HG02973 (cell line): ENCODE data around the gene PEMT.

Source experiments
- ATAC-seq: cut with Tn5 transposase; IDR thresholded peaks from one replicate; pipeline ENCODE4 v1.9.1; 2021; ENCODE audit warnings: moderate library complexity; ENCODE audit not compliant: unreplicated experiment

PEMT gene

DNA sequence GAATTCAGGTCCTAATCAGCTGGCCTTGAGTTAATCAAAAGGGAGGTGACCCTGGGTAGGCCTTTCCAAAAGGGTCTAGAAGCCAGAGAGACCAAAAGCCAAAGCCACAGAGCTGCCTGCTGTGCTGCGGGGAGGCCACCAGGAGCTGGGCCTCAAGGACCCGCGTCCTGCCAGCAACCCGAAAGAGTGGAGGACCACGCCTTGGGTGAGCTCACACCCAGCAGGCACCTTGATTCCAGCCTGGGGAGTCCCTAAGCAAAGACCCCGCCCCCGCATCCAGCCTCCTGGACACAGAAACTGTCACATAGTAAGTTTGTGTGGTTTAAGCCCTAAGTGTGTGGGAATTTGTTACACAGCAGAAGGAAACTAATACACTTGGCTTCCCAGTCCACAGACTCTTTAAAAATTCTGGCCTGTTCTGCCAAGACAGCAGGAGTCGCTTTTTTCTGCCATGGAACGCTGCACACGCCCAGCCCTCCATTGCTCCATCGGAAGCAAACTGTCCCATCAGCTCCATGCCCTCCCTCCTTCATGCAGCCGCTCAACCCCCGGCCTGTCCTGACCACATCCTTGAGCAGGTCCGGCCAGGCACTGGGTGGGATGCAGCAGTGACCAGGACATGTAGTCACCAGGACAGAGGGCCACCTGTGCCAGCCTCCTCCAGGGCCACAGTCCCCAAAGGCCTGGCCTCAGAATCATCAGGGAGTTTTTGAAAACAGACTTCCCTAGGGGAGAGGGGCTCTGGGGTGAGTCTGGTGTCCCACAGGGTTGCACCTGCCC is 74.4 kb downstream of the PEMT start:
- no peak for ATAC-seq

DNA sequence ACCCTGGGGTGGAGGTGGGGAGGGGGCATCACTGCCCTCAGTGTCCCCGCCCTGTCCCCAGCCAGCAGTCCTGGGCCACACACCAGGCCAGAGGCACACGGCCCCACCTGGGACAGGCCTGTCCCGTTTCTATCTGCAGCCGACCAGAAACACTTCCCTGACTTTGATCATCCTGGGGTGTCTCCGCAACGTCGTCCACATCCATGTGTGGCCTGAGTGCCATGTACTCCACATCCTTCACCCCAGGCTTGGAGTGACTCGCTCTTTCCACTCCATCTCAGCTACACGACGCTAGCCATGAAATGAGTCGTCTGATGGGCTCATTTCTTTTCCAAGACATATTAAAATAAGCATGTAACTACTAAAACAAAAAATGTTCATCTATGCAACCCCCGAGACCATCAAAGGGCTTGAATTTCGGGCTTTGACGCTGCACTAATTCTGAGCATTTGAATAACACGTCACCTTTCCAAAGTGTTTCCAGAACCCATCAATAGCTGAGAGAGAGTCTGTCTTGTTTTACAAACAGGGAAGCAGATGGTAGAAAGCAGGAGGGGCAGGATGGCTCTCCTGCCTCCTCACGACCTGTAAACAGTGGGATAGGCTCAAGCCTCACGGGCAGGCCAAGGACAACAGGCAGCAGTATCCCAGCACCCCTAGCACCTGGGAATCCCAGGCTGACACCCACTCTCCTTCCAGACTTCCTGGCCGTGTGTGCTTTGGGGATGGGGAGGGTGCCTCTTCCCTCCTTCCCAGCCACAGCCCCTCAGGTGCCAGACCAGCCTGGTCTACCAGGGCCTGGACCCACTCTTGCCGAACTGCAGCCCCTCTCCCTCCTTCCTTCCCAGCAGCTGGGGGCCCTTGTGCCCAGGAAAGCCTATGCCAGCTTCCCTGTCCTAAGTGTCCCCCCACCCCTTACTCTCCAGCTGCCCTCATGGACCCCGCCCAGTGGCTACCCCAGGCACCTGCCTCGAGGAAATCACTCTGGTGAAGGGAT is 75.3 kb downstream of the PEMT start:
- ATAC-seq, result no peak

GRCh38 chr17:17514993-17515933 is 76.2 kb downstream of the PEMT start:
- ATAC-seq, result no peak

- no peak for ATAC-seq
Measured at GRCh38 chr17:17514361-17514992, 77.0 kb downstream of the PEMT start.

- ATAC-seq, result no peak
Measured at GRCh38 chr17:17513626-17514025, 77.9 kb downstream of the PEMT start.

DNA sequence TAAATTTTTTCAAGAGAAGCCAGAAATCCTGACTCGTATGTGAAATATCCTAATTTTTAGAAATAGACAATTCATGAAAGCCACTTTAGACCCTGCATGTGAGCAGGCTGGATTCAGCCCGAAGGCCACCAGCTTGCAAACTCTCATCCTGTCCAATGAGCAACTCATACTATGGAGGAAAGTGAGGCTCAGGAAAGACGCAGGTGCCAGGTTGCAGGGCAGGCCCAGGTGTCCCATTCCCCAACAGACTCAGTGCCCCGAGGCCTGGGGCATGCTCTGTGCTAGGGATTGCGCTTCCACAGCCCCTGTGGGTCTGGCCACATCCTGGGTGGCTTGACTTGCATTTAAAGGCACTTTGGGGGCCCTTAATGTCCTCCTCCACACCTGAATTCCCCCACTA is 78.6 kb downstream of the PEMT start:
- ATAC-seq, result no peak

- no peak for ATAC-seq
Measured at GRCh38 chr17:17511881-17512858, 79.3 kb downstream of the PEMT start.

DNA sequence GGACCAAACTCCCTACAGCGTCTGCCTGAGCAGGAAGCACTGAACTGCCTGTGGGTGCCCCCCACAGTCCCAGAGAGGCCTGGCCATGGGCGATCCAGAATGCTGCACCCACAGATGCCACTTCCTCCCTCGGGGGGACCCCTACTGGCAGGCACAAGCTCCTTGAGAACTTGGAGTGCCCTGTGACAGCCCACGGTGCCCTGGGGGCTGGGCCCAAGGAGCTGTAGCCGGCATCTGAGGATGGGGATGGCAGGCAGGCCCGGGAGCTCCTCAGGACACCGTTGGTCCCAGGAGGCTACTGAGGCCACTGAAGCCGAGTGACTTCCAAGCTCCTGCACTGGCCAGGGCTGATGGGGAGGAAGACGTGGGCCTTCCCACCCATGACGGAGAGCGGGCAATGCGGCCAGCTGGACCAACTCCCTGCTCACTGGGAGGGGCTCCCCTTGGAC is 80.2 kb downstream of the PEMT start:
- no peak for ATAC-seq

DNA sequence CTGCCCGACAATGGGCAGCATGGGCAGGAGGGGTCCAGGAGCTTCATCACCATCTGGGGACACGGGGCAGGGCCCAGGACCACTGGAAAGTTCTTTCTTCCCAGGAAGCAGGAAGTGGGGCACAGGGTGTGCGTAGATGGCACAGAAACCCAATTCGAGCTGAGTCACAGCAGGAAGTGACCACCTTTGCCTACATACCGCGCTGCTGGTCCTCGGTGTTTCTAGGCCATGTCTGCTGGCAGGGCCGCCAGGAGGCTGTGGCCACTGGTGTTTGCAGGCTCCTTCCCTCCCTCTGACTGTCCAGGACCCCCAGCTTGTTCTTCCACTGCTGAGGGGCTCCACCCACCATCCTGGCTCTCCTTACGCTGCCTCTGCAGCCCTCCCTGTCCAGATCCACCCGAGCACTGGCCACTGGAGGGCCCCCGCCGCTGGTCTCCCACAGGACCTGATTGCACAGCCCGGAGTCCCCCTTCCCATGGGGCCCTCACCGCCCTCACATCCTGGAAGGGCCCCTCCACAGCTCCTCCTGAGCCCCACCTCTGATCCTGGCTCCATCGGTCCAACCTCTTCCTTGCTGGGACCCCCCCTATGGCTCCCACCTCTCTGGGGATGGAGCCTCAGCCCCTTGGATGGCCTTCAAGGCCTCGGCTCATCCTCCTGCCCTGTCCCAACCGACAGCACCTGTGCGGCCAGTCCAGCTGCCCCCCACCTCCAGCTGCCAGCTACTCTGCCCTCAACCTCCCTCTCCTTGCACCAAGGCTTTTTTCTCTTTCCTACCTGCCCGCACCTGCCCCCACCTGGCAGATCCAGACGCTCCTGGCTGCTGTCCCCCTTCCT is 80.8 kb downstream of the PEMT start:
- no peak for ATAC-seq

DNA sequence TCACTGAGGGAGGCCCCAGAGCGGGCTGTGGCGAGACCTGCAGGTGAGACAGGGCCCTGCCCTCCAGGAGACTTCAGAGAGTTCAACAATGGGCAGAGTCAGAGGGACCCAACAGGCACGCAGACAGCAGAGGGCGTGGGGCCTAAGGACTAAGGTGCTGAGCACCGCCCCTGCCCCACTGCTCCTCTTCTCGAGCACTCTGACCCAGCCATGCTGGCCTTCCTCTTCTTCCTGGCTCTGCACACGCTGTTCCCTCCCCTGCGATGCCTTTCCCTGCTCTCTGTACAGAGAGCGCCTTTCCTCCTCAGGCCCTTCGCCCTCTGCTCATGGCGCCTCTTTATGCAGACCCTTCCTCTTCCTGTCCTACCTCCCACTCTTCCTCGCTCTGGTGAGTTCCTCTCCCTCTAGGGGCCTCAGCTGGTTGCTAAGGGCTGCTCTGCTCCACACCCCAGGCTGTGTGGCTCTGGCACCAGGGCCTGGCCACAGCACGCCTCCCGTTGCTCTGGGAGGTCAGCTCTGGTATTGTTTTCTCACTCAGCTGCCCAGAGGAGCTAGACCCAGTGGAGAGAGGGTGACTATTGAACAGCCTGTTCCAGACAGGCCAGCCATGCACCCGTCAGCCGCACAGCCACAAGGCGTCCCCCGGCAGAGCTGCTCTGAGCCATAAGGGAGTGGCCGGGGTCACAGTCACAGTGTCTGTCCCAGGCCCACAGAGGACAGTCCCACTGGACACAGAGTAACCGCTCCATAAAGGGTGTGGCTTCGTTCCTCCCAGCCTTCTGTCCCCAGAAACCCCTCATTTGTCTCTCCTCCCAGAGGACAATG is 81.7 kb downstream of the PEMT start:
- no peak for ATAC-seq

GRCh38 chr17:17508646-17509591 is 82.6 kb downstream of the PEMT start:
- ATAC-seq, result no peak

DNA sequence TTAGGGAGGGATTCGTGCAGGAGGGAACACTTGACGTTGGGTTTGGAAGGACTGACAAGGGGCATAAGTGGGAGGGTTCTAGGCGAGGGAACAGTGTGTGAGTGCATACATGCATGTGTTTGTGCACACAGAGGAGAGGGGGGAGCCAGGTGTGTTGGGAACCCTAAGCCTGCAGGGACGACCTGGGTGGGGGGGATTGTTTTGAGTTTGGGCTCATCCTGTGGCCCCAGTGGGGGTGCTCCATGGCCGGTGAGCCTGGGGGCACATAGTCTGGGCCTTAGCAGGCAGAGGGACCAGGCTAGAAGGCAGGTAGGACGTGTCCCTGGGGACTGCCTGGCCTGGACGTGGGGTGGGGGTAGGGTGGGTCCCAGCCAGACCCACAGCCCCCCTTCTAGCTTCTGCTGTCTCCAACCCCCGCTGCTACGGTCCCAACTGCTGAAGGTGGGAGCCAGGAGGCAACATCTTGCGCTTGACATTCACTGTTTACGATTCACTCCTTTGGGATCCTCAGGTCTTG is 83.4 kb downstream of the PEMT start:
- ATAC-seq, result no peak

DNA sequence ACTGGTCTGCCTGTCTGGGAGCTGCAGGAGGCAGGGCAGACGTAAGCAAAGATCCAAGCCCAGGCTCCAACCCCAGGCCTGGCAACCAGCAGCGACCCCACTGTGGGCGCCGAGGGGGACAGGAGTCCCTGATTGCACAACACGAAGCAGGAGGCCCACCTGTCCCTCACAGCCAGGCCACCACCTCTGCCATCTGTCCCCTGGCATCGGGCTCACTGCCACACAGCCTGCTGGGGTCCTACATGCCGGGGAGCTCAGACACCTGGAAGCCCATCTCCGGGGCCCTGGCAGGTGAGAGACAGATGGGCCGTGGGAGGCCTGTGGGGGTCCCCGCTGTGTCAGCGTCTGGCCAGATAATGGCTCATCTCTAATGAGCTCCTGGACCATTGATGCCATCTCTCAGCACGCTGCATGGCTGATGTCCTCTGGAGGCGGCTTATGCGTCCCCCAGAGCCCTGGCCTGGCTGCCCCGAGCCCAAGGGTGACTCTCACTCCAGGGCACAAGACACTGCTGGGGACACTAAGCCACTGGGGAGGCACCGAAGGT is 84.0 kb downstream of the PEMT start:
- no peak for ATAC-seq

DNA sequence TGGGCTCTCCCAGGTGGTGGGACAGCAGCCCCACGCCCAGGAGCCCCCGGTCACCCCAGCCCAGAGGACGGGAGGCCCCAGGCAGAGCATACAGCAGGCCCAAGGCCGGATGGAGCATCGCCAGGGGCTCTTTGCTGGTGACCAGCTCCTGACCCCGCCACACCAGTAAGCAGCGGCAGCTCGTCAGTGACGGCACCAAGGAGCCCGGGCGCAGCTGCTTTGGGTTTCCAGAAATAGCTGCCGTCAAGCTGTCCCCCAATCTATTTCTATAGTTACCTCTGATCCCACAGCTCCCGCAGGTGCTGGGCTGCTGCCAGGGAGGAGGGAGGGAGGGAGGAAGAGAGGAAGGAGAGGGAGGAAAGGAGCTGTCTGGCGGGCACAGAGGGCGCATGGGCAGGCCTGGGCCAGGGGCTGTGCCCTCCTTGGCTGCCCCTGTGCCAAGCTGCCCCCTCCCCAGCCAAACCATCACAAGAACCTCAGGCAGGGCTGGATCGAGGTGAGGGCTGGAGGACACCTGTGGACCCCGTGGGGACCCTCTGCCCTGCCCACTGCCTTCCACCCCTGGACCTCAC is 84.5 kb downstream of the PEMT start:
- ATAC-seq, result no peak

- ATAC-seq, result no peak
Measured at GRCh38 chr17:17506181-17506741, 85.2 kb downstream of the PEMT start.
